ENCODE results near the gene EIF2D.
"Not testable (repeated sequence)": the region's sequence is repeated elsewhere in the genome, so short reads cannot be mapped to it uniquely, and the experiment has no call there.

Gene EIF2D

GRCh38 chr1:206635080-206635977, 23.1 kb upstream of the EIF2D start, which contains the start of gene DYRK3:
DYRK3 (plus strand) TSS chr1:206635536; CDS start chr1:206635704, 168 bp downstream.
- DNase-seq = peak; percentile 95

DNA sequence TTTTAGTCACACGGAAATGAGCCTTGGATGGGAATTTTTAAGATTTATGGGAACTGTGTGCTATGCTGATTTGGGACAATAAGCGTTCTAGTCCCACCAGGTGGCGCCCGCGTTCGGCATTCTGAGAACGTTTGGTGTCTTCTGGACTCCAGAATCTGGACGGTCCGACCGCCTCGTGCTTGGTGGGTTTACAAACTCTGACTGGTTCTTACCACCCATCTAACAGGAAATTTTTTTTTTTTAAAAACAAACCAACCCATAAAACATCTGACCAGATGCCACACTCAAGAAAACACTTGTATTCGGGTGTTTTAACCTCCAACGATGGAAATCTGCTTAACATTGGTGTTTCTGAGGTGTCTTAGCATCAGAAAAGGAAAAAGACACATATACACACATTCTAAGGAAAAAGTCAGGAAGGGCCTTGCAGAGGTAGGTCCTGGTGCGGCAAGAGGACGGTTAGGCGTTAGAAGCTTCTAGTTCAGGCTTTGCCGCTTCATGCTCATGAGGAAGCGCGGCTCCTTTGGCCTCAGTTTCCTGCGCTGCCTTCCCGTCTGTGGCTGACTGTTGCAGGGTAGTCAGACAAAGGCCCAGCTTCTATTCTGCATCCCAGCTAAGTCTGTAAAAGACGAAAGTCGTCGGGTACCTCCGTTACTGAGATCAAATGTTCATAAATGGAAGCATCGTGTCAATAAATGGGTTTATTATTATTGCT, 22.3 kb upstream of the EIF2D start:
- DNase-seq = peak; percentile 91

- DNase-seq = peak; percentile 82
Measured at GRCh38 chr1:206633708-206634121, 21.4 kb upstream of the EIF2D start.

DNA sequence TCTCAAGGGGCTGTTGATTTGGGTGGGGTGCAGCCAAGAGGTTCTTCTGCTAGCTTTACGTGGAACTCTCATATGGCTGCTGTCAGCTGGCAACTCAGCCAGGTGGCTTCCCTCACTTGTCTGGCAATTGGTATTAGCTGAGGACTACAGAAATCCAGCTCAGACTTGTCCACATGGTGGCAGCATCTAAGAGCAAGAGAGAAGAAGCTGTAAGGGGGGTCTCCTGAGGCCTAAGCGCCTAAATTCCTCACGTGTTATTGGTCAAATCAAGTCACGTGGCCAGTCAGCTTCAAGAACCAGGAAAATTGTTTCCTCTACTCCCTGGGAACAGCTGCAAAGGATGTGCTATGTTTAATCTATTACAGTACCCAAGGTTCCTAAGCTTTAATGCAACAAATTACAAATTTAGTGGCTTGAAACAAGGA, 18.8 kb upstream of the EIF2D start:
- peak; percentile 90 for DNase-seq

GRCh38 chr1:206628916-206629315, 16.7 kb upstream of the EIF2D start:
- DNase-seq = no peak

DNA sequence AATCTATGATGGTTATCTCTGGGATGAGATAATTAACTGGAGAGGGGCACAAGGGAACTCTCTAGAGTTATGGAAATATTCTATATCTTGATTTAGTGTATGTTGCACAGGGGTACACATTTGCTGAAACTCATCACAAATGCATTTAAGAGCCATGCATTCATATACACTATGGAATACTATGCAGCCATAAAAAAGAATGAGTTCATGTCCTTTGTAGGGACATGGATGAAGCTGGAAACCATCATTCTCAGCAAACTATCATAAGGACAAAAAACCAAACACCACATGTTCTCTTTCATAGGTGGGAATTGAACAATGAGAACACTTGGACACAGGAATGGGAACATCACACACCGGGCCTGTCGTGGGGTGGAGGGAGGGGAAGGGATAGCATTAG, 14.1 kb upstream of the EIF2D start:
- DNase-seq = not testable (repeated sequence)

DNA sequence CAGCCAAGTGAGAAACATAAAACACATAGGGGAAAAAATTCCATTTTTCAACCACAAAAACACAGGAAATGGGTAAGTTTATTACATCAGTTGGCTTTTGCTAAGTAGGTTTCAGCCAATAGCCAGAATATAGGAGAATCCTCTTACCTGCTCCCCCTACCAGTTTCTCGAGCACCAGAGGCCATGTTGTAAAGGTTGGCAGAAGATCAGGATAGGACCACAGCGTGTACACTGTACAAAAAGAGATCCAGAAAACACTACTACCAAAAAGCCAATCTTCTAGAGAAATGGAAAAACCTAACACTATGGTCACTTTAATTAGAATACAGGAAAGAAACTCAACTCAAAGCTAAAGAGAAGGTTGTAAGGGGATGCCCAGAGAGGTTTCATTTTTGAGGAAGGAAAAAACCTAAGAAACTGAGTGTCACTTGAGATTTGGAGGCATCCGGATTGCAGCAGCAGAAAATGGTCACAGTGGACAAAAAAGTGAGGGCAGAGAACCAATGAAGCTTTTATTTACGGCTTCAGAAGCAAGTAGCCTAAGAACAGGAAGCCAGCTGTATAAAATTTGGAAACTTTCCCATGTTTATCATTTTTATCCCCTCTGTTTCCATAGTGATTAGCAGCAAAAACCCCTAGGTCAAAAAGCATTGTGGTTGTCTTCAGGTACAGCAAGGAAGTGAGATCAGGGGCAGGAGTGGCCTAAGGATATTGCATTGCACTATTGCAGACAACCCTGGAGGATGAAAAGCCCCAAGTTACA, 2.9 kb downstream of the EIF2D start:
- DNase-seq = no peak

DNA sequence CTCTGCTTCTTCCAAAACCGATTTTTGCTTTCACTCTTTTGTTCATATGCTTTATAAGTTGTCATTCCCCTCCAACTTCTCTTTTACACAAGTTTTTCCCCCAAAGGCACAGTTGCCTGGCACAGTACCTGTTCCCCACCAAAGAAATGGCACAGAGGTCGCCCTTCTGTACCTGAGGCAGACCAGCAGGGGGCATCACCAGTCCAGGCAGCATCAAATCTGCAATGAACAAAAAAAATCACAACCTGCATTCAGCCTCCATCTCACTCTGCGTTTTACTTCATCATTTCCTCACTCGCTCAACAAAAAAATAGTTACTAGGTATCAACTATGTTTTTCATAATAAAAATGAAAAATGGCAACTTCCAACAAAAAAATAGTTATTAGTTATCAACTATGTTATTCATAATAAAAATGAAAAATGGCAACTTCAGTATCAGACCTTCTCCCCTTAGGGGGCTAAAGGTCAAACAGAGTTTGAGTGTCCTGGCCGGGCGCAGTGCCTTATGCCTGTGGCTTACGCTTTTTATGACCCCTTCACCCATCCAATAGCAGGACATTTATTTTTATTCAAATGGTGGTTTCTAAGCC, 4.1 kb downstream of the EIF2D start:
- DNase-seq = peak; percentile 35

DNA sequence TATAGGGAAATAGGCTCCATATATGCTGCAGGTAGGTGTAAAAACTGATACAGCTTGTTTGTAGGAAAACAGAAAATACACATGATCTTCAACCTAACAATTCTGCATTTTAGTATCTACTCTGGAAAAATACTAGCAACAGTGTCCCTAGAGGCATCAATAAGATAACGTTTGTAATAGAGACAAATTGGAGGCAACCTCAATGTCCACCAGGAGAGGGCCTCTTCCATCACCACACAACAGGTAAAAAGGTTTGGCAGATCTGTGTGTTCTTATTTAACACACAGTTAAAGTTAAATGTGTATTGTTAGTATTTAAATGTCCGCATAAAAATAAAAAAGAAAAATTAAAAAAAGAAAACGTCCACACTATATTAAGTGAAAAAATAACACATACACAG, 5.4 kb downstream of the EIF2D start:
- DNase-seq = peak; percentile 25

DNA sequence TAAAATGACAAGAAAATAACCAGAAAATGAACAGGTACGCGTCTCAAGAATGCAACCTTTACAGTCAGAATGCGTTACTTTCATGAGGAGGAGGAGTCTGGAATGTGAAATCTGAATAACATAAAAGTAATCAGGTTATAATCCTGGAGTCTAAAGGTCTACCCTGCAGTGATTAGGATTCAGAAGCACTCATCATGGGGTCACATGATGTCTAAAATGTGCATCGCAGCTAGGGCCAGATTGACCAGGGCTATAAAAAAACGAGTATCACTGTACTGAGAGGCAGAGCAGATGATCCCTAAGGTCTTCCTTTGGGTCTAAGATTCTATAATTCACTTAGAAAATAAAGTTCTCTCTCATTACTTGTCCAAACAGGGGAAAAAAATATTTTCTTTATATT, 7.4 kb downstream of the EIF2D start:
- DNase-seq = no peak

DNA sequence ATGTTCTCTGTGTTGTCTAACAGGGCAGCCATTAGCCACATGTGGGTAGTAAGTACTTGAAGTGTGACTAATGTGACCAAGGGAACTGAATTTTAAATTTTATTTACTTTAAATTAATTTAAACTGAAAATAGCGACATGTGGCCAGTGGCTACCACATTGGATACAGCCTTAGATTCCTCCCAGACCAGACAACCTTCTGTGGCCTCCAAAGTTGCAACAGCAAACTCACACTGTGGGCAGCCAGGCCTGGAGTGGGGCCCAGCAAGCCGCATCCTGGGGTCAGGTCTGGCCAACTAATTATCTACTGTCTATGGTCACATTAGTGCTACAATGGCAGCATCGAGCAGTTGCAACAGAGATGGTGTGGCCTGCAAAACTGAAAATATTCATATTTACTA, 11.7 kb downstream of the EIF2D start:
- DNase-seq = no peak

- no peak for DNase-seq
Measured at GRCh38 chr1:206596319-206596666, 16.0 kb downstream of the EIF2D start.

- no peak for DNase-seq
Measured at GRCh38 chr1:206595581-206596318, 16.5 kb downstream of the EIF2D start.

GRCh38 chr1:206593351-206593925, 18.8 kb downstream of the EIF2D start:
- DNase-seq = no peak

- no peak for DNase-seq
Measured at GRCh38 chr1:206591696-206592095, 20.6 kb downstream of the EIF2D start.

- peak; percentile 56 for DNase-seq
Measured at GRCh38 chr1:206591226-206591625, 21.0 kb downstream of the EIF2D start.

- DNase-seq = peak; percentile 77
Measured at GRCh38 chr1:206590025-206590758, 22.1 kb downstream of the EIF2D start.

- peak; percentile 87 for DNase-seq
Measured at GRCh38 chr1:206589206-206589605, 23.1 kb downstream of the EIF2D start.

DNA sequence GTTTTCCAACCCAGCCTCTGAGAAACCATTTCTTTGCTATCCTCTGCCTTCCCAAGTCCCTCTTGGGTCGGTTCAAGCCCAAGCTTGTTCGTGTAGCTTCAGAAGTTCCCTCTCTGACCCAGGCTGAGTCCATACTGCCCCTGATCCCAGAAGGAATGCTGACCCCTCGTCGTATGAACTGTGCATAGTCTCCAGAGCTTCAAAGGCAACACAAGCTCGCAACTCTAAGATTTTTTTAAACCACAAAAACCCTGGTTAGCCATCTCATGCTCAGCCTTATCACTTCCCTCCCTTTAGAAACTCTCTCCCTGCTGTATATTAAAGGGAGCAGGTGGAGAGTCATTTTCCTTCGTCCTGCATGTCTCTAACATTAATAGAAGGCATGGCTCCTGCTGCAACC, 23.8 kb downstream of the EIF2D start:
- DNase-seq = no peak

DNA sequence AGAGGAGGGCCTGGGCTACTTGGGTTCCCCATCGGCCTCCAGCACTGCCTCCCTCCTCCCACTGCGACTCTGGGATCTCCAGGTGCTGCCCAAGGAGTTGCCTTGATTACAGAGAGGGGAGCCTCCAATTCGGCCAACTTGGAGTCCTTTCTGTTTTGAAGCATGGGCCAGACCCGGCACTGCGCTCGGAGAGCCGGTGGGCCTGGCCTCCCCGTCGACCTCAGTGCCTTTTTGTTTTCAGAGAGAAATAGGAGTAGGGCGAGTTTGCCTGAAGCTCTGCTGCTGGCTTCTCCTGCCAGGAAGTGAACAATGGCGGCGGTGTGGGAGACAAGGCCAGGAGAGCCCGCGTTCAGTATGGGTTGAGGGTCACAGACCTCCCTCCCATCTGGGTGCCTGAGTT, 24.4 kb downstream of the EIF2D start:
- DNase-seq = no peak
